ENCODE data around the gene CCSER1. TPM values are rescaled to one million over a fixed set of nuclear protein-coding genes. Genes with fewer than 3 reads are reported as not detected.

CCSER1 gene
- polyA plus RNA-seq, 1 donor from 2014 or later: 20.8 TPM

DNA sequence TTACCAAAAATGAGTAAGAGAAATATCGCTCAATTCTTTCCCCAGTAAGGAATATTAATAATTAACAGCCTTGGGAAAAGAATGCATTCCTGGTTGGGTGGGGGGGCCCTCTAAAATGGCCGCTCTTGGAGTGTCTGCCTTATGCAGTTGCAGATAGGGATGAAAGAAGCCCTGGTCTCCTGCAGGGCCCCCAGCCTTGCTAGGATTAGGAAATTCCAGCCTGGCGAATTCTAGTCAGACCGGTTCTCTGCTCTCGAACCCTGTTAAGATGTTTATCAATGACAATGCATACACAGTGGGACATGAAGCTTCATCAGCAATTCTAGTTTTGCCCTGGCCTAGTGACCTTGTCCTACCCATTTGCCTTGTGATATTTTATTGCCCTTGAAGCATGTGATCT lies 1128.8 kb downstream of the CCSER1 start:
- Histone ChIP-seq H3K4me2 (ENCODE audit: low read length) (no peak overlapping the region), H3K9me3 (ENCODE audit: low read length) (no peaks in the 10 kb centered on the region), H4K20me1 (ENCODE audit: insufficient read depth) (no peaks in the 10 kb centered on the region), H2AFZ (ENCODE audit: low read depth, low read length) (no peak overlapping the region), H3K9ac (ENCODE audit: low read length) (peak overlapping the region; percentile 38), H3K27ac (ENCODE audit: low read length) (peak overlapping the region; percentile 83), H3K27me3 (ENCODE audit: insufficient read depth, low read depth, low read length) (no peaks in the 10 kb centered on the region), H3K4me3 (ENCODE audit: low read length) (peak overlapping the region; percentile 27), H3F3A (ENCODE audit: insufficient read depth, low read length, poor library complexity, severe bottlenecking) (no peaks in the 10 kb centered on the region), H3K79me2 (replicated peaks; ENCODE audit: insufficient read depth, low read length) (no peaks in the 10 kb centered on the region), H3K36me3 (ENCODE audit: insufficient read depth, low read length) (no peaks in the 10 kb centered on the region), H3K9me2 (ENCODE audit: insufficient read depth, low read length) (no peaks in the 10 kb centered on the region)
- TF ChIP-seq RAD21 (conservative IDR thresholded peaks at IDR 0.05) (no peak), TAF1 (IDR thresholded peaks at IDR 0.05; ENCODE audit: low read depth) (no peak), EZH2 (IDR thresholded peaks at IDR 0.05; ENCODE audit: borderline replicate concordance, insufficient read depth, low read length, poor library complexity, severe bottlenecking) (no peak), EP300 (conservative IDR thresholded peaks at IDR 0.05; ENCODE audit: poor library complexity, severe bottlenecking) (no peak), SMC3 (conservative IDR thresholded peaks at IDR 0.05; ENCODE audit: poor library complexity) (no peak), POLR2AphosphoS5 (IDR thresholded peaks at IDR 0.05) (no peak), MXI1 (conservative IDR thresholded peaks at IDR 0.05; ENCODE audit: poor library complexity, severe bottlenecking) (no peak)
- TF ChIP-seq, protein P1, sequence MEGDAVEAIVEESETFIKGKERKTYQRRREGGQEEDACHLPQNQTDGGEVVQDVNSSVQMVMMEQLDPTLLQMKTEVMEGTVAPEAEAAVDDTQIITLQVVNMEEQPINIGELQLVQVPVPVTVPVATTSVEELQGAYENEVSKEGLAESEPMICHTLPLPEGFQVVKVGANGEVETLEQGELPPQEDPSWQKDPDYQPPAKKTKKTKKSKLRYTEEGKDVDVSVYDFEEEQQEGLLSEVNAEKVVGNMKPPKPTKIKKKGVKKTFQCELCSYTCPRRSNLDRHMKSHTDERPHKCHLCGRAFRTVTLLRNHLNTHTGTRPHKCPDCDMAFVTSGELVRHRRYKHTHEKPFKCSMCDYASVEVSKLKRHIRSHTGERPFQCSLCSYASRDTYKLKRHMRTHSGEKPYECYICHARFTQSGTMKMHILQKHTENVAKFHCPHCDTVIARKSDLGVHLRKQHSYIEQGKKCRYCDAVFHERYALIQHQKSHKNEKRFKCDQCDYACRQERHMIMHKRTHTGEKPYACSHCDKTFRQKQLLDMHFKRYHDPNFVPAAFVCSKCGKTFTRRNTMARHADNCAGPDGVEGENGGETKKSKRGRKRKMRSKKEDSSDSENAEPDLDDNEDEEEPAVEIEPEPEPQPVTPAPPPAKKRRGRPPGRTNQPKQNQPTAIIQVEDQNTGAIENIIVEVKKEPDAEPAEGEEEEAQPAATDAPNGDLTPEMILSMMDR (IDR thresholded peaks at IDR 0.05; ENCODE audit: poor library complexity, severe bottlenecking): no peak
- TF ChIP-seq, protein P2, sequence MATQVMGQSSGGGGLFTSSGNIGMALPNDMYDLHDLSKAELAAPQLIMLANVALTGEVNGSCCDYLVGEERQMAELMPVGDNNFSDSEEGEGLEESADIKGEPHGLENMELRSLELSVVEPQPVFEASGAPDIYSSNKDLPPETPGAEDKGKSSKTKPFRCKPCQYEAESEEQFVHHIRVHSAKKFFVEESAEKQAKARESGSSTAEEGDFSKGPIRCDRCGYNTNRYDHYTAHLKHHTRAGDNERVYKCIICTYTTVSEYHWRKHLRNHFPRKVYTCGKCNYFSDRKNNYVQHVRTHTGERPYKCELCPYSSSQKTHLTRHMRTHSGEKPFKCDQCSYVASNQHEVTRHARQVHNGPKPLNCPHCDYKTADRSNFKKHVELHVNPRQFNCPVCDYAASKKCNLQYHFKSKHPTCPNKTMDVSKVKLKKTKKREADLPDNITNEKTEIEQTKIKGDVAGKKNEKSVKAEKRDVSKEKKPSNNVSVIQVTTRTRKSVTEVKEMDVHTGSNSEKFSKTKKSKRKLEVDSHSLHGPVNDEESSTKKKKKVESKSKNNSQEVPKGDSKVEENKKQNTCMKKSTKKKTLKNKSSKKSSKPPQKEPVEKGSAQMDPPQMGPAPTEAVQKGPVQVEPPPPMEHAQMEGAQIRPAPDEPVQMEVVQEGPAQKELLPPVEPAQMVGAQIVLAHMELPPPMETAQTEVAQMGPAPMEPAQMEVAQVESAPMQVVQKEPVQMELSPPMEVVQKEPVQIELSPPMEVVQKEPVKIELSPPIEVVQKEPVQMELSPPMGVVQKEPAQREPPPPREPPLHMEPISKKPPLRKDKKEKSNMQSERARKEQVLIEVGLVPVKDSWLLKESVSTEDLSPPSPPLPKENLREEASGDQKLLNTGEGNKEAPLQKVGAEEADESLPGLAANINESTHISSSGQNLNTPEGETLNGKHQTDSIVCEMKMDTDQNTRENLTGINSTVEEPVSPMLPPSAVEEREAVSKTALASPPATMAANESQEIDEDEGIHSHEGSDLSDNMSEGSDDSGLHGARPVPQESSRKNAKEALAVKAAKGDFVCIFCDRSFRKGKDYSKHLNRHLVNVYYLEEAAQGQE (IDR thresholded peaks at IDR 0.05; ENCODE audit: borderline replicate concordance): no peak

DNA sequence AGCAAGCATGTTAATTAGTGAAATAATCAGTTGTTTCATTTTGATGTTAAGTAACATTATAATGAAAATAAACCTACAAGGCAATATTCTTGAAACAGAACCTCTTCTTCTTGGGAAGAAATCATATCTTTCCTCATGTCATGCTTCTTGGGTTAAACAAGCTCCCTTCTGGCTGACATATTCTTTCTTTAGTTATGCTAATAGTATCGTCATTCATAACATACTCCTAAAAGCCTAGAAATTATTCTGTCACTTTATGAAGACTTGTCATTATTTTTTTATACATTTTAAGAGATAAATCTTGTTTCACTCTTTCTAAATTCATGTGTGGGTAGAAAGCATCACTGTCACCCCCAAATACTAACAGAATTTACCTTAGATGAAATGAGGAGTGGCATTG lies 1129.6 kb downstream of the CCSER1 start:
- Histone ChIP-seq H2AFZ (ENCODE audit: low read depth, low read length) (no peak overlapping the region), H3K27ac (ENCODE audit: low read length) (peak overlapping the region; percentile 83), H3K9me2 (ENCODE audit: insufficient read depth, low read length) (no peaks in the 10 kb centered on the region), H3K36me3 (ENCODE audit: insufficient read depth, low read length) (no peaks in the 10 kb centered on the region), H3K4me3 (ENCODE audit: low read length) (peak overlapping the region; percentile 27), H3K9me3 (ENCODE audit: low read length) (no peaks in the 10 kb centered on the region), H3K9ac (ENCODE audit: low read length) (peak overlapping the region; percentile 38), H3K79me2 (replicated peaks; ENCODE audit: insufficient read depth, low read length) (no peaks in the 10 kb centered on the region), H3K27me3 (ENCODE audit: insufficient read depth, low read depth, low read length) (no peaks in the 10 kb centered on the region), H3F3A (ENCODE audit: insufficient read depth, low read length, poor library complexity, severe bottlenecking) (no peaks in the 10 kb centered on the region), H4K20me1 (ENCODE audit: insufficient read depth) (no peaks in the 10 kb centered on the region), H3K4me2 (ENCODE audit: low read length) (no peak overlapping the region)
- TF ChIP-seq TAF1 (IDR thresholded peaks at IDR 0.05; ENCODE audit: low read depth): no peak
- no peak for TF ChIP-seq SMC3 (conservative IDR thresholded peaks at IDR 0.05; ENCODE audit: poor library complexity)
- TF ChIP-seq, protein P1 (IDR thresholded peaks at IDR 0.05; ENCODE audit: poor library complexity, severe bottlenecking): no peak
- TF ChIP-seq EP300 (conservative IDR thresholded peaks at IDR 0.05; ENCODE audit: poor library complexity, severe bottlenecking): peak; percentile 88
- peak; percentile 51 for TF ChIP-seq POLR2AphosphoS5 (IDR thresholded peaks at IDR 0.05)
- TF ChIP-seq, protein P2 (IDR thresholded peaks at IDR 0.05; ENCODE audit: borderline replicate concordance): peak; percentile 66

Measured in neural cell (in vitro differentiated cells).